Ovary (tissue), 3 donors: Measurements from ENCODE around the gene CHST9.

Source experiments
- CTCF ChIP-seq, 3 donors: fragments of 450-650 bp in 2 of 3; fragments of 200-600 bp in 1 of 3; IDR thresholded peaks; one replicate each; pipeline versions ENCODE4 v1.5.1 to v1.8.0; 2016 to 2022; ENCODE audit warnings: antibody characterized with exemption in 3 of 3, mild to moderate bottlenecking in 1 of 3
- EP300 ChIP-seq: sonication (generic); formaldehyde crosslinking; IDR thresholded peaks from one replicate; pipeline ENCODE4 v1.6.1; 2017; ENCODE audit warnings: antibody characterized with exemption
- POLR2A ChIP-seq: fragments of 450-650 bp; IDR thresholded peaks from one replicate; pipeline ENCODE4 v1.6.1; 2017; ENCODE audit warnings: antibody characterized with exemption, mild to moderate bottlenecking, moderate library complexity
- donor health status: DM: no; HTN: no; CAD: no.

GRCh38 chr18:26894426-26894825 lies 290.7 kb downstream of the CHST9 start:
- TF ChIP-seq CTCF (IDR thresholded peaks at IDR 0.05), result no peak
- no peak for TF ChIP-seq POLR2A
- no peak for TF ChIP-seq EP300
